SH-SY5Y (cell line): ENCODE measurements around the gene DGCR8.

Experiments
- GATA2 ChIP-seq: IDR thresholded peaks from 2 replicates; pipeline ENCODE4 v1.6.1; 2011; ENCODE audit warnings: mild to moderate bottlenecking, low read depth, low read length
- GATA3 ChIP-seq: IDR thresholded peaks from 2 replicates; pipeline ENCODE4 v1.6.1; 2011; ENCODE audit warnings: low read depth, mild to moderate bottlenecking, low read length, moderate library complexity

- TF ChIP-seq GATA2 (no peak), GATA3 (no peak)
Measured at GRCh38 chr22:20115691-20116375, 35.8 kb downstream of the DGCR8 start, which contains the start of gene RANBP1.
